Hematopoietic multipotent progenitor cell treated with erythropoietin and hydrocortisone succinate and interleukin-3 and kit ligand, for 8 days (in vitro differentiated cells): ENCODE measurements around the gene ATXN7L2.
"Not testable (repeated sequence)": the region's sequence is repeated elsewhere in the genome, so short reads cannot be mapped to it uniquely, and the experiment has no call there.

ENCODE experiments used
- DNase-seq: peaks from one replicate; pipeline ENCODE4 v3.0.0-alpha.2; 2015

The ATXN7L2 gene

DNA sequence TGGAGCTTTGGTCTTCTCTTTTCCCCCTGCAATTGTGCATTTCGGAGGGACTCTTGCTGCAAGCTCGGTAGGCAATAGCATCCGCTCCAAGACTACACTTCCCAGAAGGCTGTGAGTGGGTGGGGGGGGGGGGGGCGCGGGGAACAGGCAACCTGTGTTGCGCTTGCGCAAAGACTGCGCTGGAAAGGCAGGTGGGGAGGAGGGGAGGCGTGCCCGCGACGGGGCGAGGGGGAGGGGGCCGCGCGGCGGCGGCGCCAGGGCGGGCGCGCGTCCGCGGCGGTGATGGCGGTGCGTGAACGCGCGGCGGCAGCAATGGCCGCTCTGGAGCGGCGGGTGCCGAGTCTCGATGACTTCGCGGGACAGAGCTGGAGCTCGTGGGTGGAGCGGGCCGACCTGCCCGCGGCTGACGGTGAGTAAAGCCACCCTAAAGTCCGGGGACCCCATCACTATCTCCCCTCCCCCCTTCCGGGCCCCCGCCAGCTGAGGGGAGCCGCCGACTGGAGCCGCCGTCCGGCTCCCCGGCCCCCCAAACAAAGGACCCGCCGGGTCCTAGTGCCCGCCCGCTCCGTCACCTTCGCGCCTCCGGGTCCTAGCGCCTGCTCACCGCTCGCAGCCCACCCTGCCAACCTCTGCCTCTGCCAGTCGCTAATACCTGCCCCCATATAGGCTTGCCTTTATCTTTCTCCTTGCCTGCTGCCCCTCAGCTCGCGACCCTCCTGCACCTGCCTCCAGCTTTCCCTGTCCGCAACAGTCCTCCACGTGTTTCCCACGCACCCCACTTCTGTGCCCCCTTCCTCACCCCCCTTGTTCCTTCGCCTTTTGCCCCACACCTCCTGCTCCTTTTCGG, at the start of gene ATXN7L2:
ATXN7L2 (plus strand) TSS at position 234 of the 847 bp plus-strand sequence; CDS start at position 283, 49 bp downstream.
- peak; percentile 89 for DNase-seq

DNA sequence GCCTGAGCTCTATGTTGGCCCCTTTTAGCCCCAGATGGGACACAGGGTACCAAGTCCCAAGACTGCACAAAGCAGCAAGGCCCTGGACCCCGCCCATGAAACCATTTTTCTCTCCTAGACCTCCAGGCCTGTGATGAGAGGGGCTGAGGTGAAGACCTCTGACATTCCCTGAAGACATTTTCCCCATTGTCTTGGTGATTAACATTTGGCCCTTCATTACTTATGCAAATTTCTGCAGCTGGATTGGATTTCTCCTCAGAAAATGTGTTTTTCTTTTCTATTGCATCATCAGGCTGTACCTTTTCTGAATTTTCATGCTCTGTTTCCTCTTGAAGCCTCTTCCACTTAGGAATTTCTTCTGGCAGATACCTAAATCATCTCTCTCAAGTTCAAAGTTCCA, 49.2 kb upstream of the ATXN7L2 start:
- no peak for DNase-seq

DNA sequence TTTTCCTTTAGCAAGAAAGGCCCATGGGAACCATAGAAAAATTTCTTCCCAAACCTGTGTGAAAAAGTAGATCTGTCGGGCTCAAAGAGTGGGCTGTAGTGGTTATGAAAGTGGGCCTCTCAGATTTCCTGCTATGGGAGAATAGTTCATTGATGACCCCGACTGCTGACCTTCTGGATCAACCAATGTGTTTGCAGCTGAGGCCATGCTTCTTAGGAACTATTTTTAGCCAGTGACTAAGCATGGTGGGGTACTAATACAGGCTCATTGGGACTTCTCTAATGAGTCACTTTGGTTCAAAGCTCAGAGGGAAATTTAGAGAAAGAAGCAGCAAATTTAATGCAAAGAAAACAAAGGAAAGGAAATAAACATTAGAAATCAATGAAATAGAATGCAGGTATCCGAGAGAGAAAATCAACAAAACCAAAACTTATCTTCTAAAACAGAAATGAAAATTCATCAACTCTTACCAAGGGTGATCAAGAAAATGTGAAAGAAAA, 44.9 kb upstream of the ATXN7L2 start:
- DNase-seq: no peak

- no peak for DNase-seq
These were observed 42.6 kb upstream of the ATXN7L2 start for GRCh38 chr1:109441069-109441468.

- no peak for DNase-seq
These were observed 40.2 kb upstream of the ATXN7L2 start for GRCh38 chr1:109443476-109443875.

- no peak for DNase-seq
These were observed 39.4 kb upstream of the ATXN7L2 start for GRCh38 chr1:109444346-109444745.

DNA sequence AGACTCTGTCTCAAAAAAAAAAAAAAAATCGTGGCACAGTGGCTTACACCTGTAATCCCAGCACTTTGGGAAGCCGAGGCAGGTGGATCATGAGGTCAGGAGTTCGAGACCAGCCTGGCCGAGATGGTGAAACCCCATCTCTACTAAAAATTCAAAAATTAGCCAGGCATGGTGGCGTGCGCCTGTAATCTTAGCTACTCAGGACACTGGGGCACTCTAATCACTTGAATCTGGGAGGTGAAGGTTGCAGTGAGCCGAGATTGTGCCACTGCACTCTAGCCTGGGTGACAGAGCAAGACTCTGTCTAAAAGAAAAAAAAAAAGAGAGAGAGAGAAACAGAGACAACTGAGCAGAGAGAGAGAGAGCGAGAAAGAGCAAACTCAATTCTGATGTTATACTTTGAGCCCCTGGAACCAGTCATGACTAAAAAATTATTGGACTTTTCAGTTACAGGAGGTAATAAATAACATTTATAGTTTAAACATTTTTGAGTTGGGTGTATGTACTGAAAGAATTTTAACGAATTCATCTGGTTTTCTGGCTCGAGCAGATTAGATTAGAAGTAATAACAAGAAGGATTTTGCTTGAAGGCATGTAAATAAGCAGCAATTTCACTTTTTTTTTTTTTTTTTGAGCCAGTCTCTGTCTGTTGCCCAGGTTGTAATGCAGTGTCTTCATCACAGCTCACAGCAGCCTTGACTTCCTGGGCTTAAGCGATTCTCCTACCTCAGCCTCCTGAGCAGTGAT, 37.6 kb upstream of the ATXN7L2 start:
- DNase-seq: not testable (repeated sequence)

DNA sequence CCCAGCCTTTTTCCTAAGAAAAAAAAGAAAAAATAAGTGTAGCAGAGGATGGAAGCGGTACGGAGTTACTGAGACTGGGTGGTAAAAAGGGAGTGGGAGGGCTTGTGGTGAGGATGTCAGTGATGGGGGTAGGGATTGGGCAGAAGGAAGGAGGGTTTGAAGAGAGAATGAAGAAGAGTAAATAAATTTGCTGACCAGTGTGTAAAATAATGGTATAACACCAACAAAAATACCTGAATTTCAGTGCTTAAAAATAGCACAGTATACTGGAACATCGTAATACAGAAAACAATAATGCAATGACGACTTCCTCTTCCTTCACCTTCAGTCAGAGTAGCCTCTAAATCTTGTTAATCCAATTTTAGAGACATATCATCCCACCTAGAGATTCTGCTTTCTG, 36.2 kb upstream of the ATXN7L2 start:
- no peak for DNase-seq

DNA sequence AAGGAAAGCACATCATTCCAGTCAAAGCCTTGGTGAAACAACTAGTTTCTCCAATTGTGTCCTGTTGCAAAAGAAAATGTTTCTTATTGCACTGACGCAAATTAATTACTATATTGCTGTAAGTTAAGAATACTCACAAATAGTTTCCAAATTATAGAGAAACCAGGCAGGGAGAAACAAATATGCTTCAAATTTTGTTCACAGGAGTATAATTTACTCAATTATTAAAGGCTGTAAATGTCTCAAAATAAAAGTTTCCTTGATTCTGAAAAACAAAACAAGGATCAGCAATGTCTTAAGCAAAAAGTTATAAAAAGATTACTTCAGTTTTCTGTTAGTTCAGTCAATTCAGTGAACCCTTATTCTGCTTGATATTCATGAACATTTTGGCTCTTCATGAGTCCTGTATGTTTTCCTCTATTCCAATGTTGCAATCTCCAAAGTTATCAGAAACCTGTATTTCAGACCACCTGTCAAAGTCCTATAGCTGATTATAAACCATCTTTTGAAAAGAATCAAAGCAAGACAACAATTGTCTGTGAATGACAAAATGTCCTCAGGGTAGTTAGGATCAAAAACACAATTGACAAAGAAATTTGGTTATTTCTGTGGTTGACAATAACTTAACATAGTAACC, 29.1 kb upstream of the ATXN7L2 start:
- DNase-seq: no peak

DNA sequence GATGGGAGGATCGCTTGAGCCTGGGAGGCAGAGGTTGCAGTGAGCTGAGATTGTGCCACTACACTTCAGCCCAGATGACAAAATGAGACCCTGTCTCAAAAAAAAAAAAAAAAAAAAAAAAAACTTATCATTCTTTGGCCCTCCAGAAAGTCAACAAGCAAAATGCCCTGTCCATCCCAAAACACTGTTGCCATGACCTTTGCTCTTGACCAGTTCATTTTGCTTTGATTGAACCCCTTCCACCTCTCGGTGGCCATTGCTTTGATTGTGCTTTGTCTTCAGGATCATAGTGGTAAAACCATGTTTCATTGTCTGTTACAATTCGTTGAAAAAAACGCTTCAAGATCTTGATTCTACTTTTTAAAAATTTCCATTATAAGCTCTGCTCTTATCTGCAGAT, 25.9 kb upstream of the ATXN7L2 start:
- DNase-seq: no peak

DNA sequence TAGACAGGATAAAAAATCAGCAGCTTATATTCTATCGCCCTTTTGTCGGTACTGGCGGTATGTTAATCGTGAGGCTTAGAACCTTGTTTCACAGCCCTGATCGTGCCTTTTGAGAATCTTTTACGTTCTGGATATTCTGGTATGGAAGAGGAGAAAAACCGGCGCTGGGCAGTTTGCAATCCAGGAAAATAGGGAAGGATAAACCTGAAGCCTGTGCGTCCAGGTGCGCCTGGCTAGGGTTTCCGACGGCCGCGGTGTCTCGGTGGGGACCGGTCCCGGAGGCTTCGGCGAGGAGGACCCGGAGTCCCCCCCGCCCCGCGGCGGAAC, 17.6 kb upstream of the ATXN7L2 start:
- DNase-seq: no peak

DNA sequence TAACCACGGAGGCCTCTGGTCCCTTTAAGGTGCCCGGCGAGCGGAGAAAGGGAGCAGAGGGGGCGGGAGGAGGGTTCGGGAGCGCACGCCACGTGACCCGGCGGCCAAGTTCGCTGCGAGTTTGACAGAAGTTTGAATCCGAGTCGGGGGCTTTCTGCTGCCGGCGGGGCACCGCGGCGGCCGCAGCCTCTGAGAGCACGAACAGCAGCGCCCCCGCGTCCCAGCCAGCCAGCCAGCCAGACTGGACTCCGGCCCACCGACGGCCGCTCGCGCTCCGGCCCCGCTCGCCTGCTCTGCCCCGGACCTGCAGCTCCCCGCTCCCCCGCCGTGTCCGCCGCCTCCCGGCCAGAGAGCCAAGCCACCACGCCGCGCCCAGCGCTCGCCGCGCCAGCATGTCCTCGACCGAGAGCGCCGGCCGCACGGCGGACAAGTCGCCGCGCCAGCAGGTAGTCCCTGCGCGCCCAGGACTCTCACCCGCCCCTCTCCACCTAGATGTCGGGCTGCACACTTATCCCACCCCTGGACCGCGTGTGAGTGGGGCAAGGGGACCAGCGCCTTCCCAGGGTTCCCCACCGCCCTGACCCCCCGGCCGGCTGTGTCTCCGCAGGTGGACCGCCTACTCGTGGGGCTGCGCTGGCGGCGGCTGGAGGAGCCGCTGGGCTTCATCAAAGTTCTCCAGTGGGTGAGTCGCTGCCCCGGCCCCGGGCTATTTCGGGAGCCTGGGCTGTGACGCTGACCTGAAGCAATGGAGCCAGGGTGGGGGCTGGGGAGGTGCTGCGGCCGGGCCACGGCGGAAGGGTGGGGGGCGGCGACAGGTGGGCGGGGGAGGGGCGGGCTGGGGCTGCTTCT, 17.0 kb upstream of the ATXN7L2 start, which contains the start of gene SYPL2:
SYPL2 (plus strand) TSS at position 95 of the 849 bp plus-strand sequence; CDS start at position 393, 298 bp downstream.
- DNase-seq: no peak

GRCh38 chr1:109467301-109467777, 16.4 kb upstream of the ATXN7L2 start:
- no peak for DNase-seq

GRCh38 chr1:109468061-109468460, 15.6 kb upstream of the ATXN7L2 start:
- no peak for DNase-seq

- DNase-seq: no peak
These were observed 14.8 kb upstream of the ATXN7L2 start for GRCh38 chr1:109468903-109469302.

GRCh38 chr1:109470245-109470644, 13.5 kb upstream of the ATXN7L2 start:
- no peak for DNase-seq

- DNase-seq: no peak
These were observed 10.9 kb upstream of the ATXN7L2 start for GRCh38 chr1:109472779-109473178.

GRCh38 chr1:109473284-109474057, 10.2 kb upstream of the ATXN7L2 start:
- not testable (repeated sequence) for DNase-seq

- peak; percentile 59 for DNase-seq
These were observed 9.0 kb upstream of the ATXN7L2 start for GRCh38 chr1:109474697-109475096.

- DNase-seq: no peak
These were observed 8.4 kb upstream of the ATXN7L2 start for GRCh38 chr1:109475261-109475660.

DNA sequence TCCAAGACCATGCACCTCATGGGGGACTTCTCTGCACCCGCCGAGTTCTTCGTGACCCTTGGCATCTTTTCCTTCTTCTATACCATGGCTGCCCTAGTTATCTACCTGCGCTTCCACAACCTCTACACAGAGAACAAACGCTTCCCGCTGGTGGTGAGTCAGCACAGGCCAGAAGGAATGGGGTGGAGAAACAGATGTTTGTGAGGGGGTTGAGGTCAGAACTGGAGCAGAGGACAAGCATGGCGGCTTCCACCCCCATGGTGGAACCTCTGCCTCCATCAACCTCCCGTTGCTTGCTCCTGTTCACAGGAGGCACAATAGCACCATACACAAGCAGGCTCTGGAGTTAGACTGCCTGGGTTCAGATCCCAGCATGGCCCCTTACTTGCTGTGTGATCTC, 6.9 kb upstream of the ATXN7L2 start:
- DNase-seq: no peak
